ENCODE results near the gene FAM187B.

Gene FAM187B

GRCh38 chr19:35228177-35228930 is at the start of gene FAM187B:
TSS of gene FAM187B (minus strand) at chr19:35228739. CDS start at chr19:35228680, 59 bp downstream.
- Histone ChIP-seq H3K4me1 (ENCODE audit: insufficient read depth, low read length) (peaks cover 5% of the 10 kb centered on the region), H3K9me3 (ENCODE audit: control insufficient read depth, insufficient read depth, low read length) (no peaks in the 10 kb centered on the region), H3K36me3 (ENCODE audit: insufficient read depth, low read length) (no peaks in the 10 kb centered on the region), H3K9ac (ENCODE audit: low read depth, low read length) (no peak within 1 kb of the TSS)

- Histone ChIP-seq H3K4me1 (ENCODE audit: insufficient read depth, low read length) (no peaks in the 10 kb centered on the region), H3K36me3 (ENCODE audit: insufficient read depth, low read length) (peaks cover 3% of the 10 kb centered on the region), H3K9me3 (ENCODE audit: control insufficient read depth, insufficient read depth, low read length) (no peaks in the 10 kb centered on the region), H3K9ac (ENCODE audit: low read depth, low read length) (no peak overlapping the region)
Observed at GRCh38 chr19:35276706-35277281, 48.3 kb upstream of the FAM187B start.

- Histone ChIP-seq H3K9me3 (ENCODE audit: control insufficient read depth, insufficient read depth, low read length) (no peaks in the 10 kb centered on the region), H3K9ac (ENCODE audit: low read depth, low read length) (no peak overlapping the region), H3K36me3 (ENCODE audit: insufficient read depth, low read length) (peaks cover 5% of the 10 kb centered on the region), H3K4me1 (ENCODE audit: insufficient read depth, low read length) (no peaks in the 10 kb centered on the region)
Observed at GRCh38 chr19:35274323-35274722, 45.8 kb upstream of the FAM187B start.

GRCh38 chr19:35273686-35274259 is 45.2 kb upstream of the FAM187B start:
- H3K9ac ChIP-seq (ENCODE audit: low read depth, low read length), result no peak overlapping the region
- H3K4me1 ChIP-seq (ENCODE audit: insufficient read depth, low read length), result no peaks in the 10 kb centered on the region
- no peaks in the 10 kb centered on the region for H3K9me3 ChIP-seq (ENCODE audit: control insufficient read depth, insufficient read depth, low read length)
- H3K36me3 ChIP-seq (ENCODE audit: insufficient read depth, low read length), result peaks cover 5% of the 10 kb centered on the region

- Histone ChIP-seq H3K4me1 (ENCODE audit: insufficient read depth, low read length) (no peaks in the 10 kb centered on the region), H3K9ac (ENCODE audit: low read depth, low read length) (no peak overlapping the region), H3K9me3 (ENCODE audit: control insufficient read depth, insufficient read depth, low read length) (no peaks in the 10 kb centered on the region), H3K36me3 (ENCODE audit: insufficient read depth, low read length) (peaks cover 5% of the 10 kb centered on the region)
Observed at GRCh38 chr19:35272954-35273649, 44.6 kb upstream of the FAM187B start.

- no peaks in the 10 kb centered on the region for H3K9me3 ChIP-seq (ENCODE audit: control insufficient read depth, insufficient read depth, low read length)
- no peak overlapping the region for H3K9ac ChIP-seq (ENCODE audit: low read depth, low read length)
- no peaks in the 10 kb centered on the region for H3K4me1 ChIP-seq (ENCODE audit: insufficient read depth, low read length)
- peaks cover 5% of the 10 kb centered on the region for H3K36me3 ChIP-seq (ENCODE audit: insufficient read depth, low read length)
Observed at GRCh38 chr19:35272122-35272719, 43.7 kb upstream of the FAM187B start.

- Histone ChIP-seq H3K9me3 (ENCODE audit: control insufficient read depth, insufficient read depth, low read length) (no peaks in the 10 kb centered on the region), H3K36me3 (ENCODE audit: insufficient read depth, low read length) (peaks cover 5% of the 10 kb centered on the region)
Observed at GRCh38 chr19:35271546-35271945, 43.0 kb upstream of the FAM187B start.

GRCh38 chr19:35270381-35270811 is 41.9 kb upstream of the FAM187B start:
- Histone ChIP-seq H3K9ac (ENCODE audit: low read depth, low read length) (no peak overlapping the region), H3K9me3 (ENCODE audit: control insufficient read depth, insufficient read depth, low read length) (no peaks in the 10 kb centered on the region), H3K36me3 (ENCODE audit: insufficient read depth, low read length) (peaks cover 2% of the 10 kb centered on the region; the same call in 1 of the 2 replicates), H3K4me1 (ENCODE audit: insufficient read depth, low read length) (no peaks in the 10 kb centered on the region; the same call in 1 of the 2 replicates)

More at GRCh38 chr19:35271546-35271945, 43.0 kb upstream of the FAM187B start:
- no peak overlapping the region for H3K9ac ChIP-seq (ENCODE audit: low read depth, low read length)
- H3K4me1 ChIP-seq (ENCODE audit: insufficient read depth, low read length), result no peaks in the 10 kb centered on the region; the same call in 1 of the 2 replicates

- H3K4me1 ChIP-seq (ENCODE audit: insufficient read depth, low read length), result no peaks in the 10 kb centered on the region; the same call in 1 of the 2 replicates
- H3K9ac ChIP-seq (ENCODE audit: low read depth, low read length), result peak overlapping the region; percentile 83
- H3K36me3 ChIP-seq (ENCODE audit: insufficient read depth, low read length), result peaks cover 2% of the 10 kb centered on the region; the same call in 1 of the 2 replicates
- H3K9me3 ChIP-seq (ENCODE audit: control insufficient read depth, insufficient read depth, low read length), result no peaks in the 10 kb centered on the region
Observed at GRCh38 chr19:35269438-35270117, 41.0 kb upstream of the FAM187B start.

- Histone ChIP-seq H3K36me3 (ENCODE audit: insufficient read depth, low read length) (peaks cover 2% of the 10 kb centered on the region; the same call in 1 of the 2 replicates), H3K9me3 (ENCODE audit: control insufficient read depth, insufficient read depth, low read length) (no peaks in the 10 kb centered on the region), H3K9ac (ENCODE audit: low read depth, low read length) (peak within 1 kb of the TSS; percentile 91), H3K4me1 (ENCODE audit: insufficient read depth, low read length) (no peaks in the 10 kb centered on the region; the same call in 1 of the 2 replicates)
Observed at GRCh38 chr19:35268536-35269437, 40.2 kb upstream of the FAM187B start, which contains the start of gene USF2. TSS of gene USF2 (plus strand) at chr19:35268962. CDS start at chr19:35269102, 140 bp downstream.

GRCh38 chr19:35267818-35268535 is 39.4 kb upstream of the FAM187B start:
- H3K36me3 ChIP-seq (ENCODE audit: insufficient read depth, low read length), result peaks cover 2% of the 10 kb centered on the region; the same call in 1 of the 2 replicates
- H3K9me3 ChIP-seq (ENCODE audit: control insufficient read depth, insufficient read depth, low read length), result no peaks in the 10 kb centered on the region
- H3K9ac ChIP-seq (ENCODE audit: low read depth, low read length), result peak overlapping the region; percentile 91
- H3K4me1 ChIP-seq (ENCODE audit: insufficient read depth, low read length), result no peaks in the 10 kb centered on the region; the same call in 1 of the 2 replicates

GRCh38 chr19:35267353-35267817 is 38.8 kb upstream of the FAM187B start:
- Histone ChIP-seq H3K9ac (ENCODE audit: low read depth, low read length) (peak overlapping the region; percentile 91), H3K36me3 (ENCODE audit: insufficient read depth, low read length) (peaks cover 2% of the 10 kb centered on the region), H3K9me3 (ENCODE audit: control insufficient read depth, insufficient read depth, low read length) (no peaks in the 10 kb centered on the region), H3K4me1 (ENCODE audit: insufficient read depth, low read length) (no peaks in the 10 kb centered on the region; the same call in 1 of the 2 replicates)
